GM18858 (cell line): Measurements from ENCODE around the gene C1GALT1.
"Not testable (repeated sequence)": the region's sequence is repeated elsewhere in the genome, so short reads cannot be mapped to it uniquely, and the experiment has no call there.

Experiments used
- ATAC-seq: cut with Tn5 transposase; IDR thresholded peaks from one replicate; pipeline ENCODE4 v1.9.1; 2021; ENCODE audit not compliant: unreplicated experiment

The C1GALT1 gene

GRCh38 chr7:7166318-7166717 is 16.0 kb upstream of the C1GALT1 start:
- ATAC-seq = no peak

- no peak for ATAC-seq
These were observed 13.0 kb upstream of the C1GALT1 start for GRCh38 chr7:7169296-7169695.

GRCh38 chr7:7173956-7174632 is 8.2 kb upstream of the C1GALT1 start:
- no peak for ATAC-seq

- no peak for ATAC-seq
These were observed 7.2 kb upstream of the C1GALT1 start for GRCh38 chr7:7175075-7175695.

- no peak for ATAC-seq
These were observed 5.8 kb upstream of the C1GALT1 start for GRCh38 chr7:7176406-7177043.

- no peak for ATAC-seq
These were observed 5.3 kb upstream of the C1GALT1 start for GRCh38 chr7:7177044-7177517.

GRCh38 chr7:7178081-7178480 is 4.3 kb upstream of the C1GALT1 start:
- ATAC-seq = no peak

GRCh38 chr7:7178906-7179305 is 3.4 kb upstream of the C1GALT1 start:
- ATAC-seq = no peak

- ATAC-seq = no peak
These were observed 1.5 kb upstream of the C1GALT1 start for GRCh38 chr7:7180725-7181449.

GRCh38 chr7:7181519-7182155 is 707 bp upstream of the C1GALT1 start:
- peak; percentile 31 for ATAC-seq

GRCh38 chr7:7183061-7183837 is 905 bp downstream of the C1GALT1 start:
- peak; percentile 2 for ATAC-seq

- no peak for ATAC-seq
These were observed 1.6 kb downstream of the C1GALT1 start for GRCh38 chr7:7183838-7184463.

GRCh38 chr7:7185371-7185989 is 3.1 kb downstream of the C1GALT1 start:
- no peak for ATAC-seq

GRCh38 chr7:7188091-7188490 is 5.7 kb downstream of the C1GALT1 start:
- no peak for ATAC-seq

GRCh38 chr7:7188742-7189141 is 6.4 kb downstream of the C1GALT1 start:
- no peak for ATAC-seq

- ATAC-seq = no peak
These were observed 7.8 kb downstream of the C1GALT1 start for GRCh38 chr7:7190142-7190541.

- ATAC-seq = no peak
These were observed 8.8 kb downstream of the C1GALT1 start for GRCh38 chr7:7191137-7191536.

GRCh38 chr7:7192798-7193788 is 10.7 kb downstream of the C1GALT1 start:
- ATAC-seq = not testable (repeated sequence)
